Omental fat pad (tissue), 4 donors: Measurements from ENCODE around the gene PTGER3. TPM values are rescaled to one million over a fixed set of nuclear protein-coding genes. Genes with fewer than 3 reads are reported as not detected.

Experiments
- ATAC-seq: fragments of 150-250 bp; one replicate; pipeline ENCODE4 v1.9.1; 2016; ENCODE audit warnings: mild to moderate bottlenecking, moderate library complexity; ENCODE audit not compliant: low FRiP score
- DNase-seq: peaks from one replicate; pipeline ENCODE4 v3.0.0-alpha.2; 2019; ENCODE audit warnings: low spot score
- total RNA-seq, 4 donors: library from RNA; depleted of rRNA; stranded (reverse); fragments of >200 nt; gene quantifications; one replicate each; pipeline ENCODE4 v1.1.0, GENCODE V29; 2016
- TF ChIP-seq, protein P1 (sequence below), 3 donors: fragments of 450-650 bp; IDR thresholded peaks; one replicate each; pipeline ENCODE4 v1.5.1; 2016 to 2017; ENCODE audit warnings: antibody characterized with exemption in 3 of 3, mild to moderate bottlenecking in 3 of 3, moderate library complexity in 2 of 3

The PTGER3 gene
- total RNA-seq, 4 donors from 2014 or later: 27.0 to 343 (median 174) TPM

DNA sequence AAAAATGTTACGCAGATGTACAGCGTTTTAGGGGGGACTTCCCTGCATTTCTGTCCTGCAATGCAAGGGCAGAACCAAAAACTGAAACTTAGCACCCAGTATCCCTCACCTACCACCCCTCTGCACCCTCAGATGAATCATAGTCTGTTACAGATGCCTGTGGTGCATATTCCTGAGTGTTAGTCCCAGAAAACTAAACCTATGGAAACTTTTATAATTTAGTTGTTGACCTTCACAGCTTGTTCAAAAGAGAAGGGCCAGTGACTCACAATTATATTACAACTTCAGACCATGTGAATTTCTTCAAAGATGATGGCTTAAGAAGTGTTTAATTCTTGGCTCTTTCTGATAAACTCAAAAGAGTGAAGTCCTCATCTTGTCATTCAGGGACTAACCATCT is 5.8 kb downstream of the PTGER3 start:
- ATAC-seq (no peak), DNase-seq (no peak)
- TF ChIP-seq, protein P1, sequence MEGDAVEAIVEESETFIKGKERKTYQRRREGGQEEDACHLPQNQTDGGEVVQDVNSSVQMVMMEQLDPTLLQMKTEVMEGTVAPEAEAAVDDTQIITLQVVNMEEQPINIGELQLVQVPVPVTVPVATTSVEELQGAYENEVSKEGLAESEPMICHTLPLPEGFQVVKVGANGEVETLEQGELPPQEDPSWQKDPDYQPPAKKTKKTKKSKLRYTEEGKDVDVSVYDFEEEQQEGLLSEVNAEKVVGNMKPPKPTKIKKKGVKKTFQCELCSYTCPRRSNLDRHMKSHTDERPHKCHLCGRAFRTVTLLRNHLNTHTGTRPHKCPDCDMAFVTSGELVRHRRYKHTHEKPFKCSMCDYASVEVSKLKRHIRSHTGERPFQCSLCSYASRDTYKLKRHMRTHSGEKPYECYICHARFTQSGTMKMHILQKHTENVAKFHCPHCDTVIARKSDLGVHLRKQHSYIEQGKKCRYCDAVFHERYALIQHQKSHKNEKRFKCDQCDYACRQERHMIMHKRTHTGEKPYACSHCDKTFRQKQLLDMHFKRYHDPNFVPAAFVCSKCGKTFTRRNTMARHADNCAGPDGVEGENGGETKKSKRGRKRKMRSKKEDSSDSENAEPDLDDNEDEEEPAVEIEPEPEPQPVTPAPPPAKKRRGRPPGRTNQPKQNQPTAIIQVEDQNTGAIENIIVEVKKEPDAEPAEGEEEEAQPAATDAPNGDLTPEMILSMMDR (IDR thresholded peaks at IDR 0.05): no peak

- no peak for ATAC-seq
- TF ChIP-seq, protein P1 (IDR thresholded peaks at IDR 0.05): no peak
- no peak for DNase-seq
Measured at GRCh38 chr1:71039661-71040262, 7.9 kb downstream of the PTGER3 start.

DNA sequence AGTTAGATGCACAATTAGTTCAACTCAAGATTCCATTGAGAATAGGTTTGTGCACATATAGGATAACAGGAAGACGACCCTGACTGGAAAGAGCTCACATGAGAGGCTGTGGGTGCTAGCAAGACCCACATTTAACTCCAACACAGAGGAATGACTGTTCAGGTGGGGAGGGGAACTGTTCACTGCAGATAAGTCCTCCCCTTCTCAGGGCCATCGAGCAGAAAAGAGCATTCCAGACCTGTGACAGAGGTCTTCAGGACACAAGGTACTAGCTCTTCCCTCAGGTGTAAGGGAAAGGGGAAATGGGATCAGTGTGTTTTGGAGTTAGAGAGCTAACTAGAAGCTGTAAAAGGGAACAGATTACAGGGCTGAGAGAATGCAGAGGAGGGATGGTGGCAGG is 8.7 kb downstream of the PTGER3 start:
- ATAC-seq (no peak), DNase-seq (no peak)
- TF ChIP-seq, protein P1 (IDR thresholded peaks at IDR 0.05): no peak

DNA sequence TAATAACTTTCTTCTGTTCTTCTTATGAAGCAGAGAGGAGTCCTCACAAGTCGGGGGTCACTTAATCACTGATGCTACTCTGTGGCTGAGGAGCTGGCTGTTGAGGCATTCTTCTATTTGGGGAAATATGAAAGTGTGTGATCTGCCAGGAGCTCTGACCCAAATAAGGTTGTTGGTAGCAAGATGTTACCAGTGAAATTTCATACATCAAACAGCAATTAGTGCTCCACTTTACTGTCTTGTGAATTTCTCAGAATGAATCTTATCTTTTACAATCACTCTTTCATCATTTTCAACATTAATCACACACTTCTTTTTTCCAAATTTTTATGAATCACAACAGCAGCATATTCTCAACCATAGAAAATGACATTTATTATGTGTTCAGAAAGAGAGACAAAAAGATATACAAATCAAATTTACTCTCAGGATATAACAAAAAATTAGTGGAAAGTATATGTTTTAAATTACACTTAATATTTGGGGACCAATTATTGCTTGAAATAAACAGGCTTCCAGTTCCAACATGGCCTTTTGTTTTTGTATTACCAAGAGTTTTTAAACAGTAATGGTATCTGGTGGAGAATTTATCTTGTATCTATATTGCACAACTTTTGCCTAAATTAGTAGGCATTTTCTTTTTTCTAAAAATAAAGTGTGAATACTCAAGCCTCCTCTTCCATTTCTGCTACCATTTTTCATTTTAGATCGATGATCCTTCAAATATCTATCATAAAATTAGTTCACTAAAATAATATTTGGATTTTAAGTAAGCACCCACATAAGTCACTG is 9.6 kb downstream of the PTGER3 start:
- no peak for DNase-seq
- TF ChIP-seq, protein P1 (IDR thresholded peaks at IDR 0.05): no peak
- ATAC-seq: no peak

DNA sequence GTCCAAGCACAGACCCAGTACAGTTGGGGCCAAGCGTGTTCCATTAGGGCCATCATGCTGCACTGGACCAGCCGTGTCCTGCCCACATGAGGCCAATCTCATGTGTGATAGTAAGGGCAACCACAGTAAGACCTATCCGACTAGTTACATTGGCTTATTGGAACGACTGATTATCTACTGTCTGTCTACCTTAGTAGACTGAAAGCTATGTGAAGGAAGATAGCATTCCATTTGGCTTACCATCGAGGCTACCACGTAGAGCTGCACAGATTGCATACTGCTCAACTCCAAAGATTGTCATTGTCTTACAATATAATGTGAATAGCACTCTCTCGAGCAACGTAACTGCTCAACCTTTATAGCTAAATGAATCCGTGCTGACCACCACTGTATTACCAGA is 10.6 kb downstream of the PTGER3 start:
- DNase-seq: no peak
- ATAC-seq: no peak
- TF ChIP-seq, protein P1 (IDR thresholded peaks at IDR 0.05): no peak

GRCh38 chr1:71033136-71033535 is 14.5 kb downstream of the PTGER3 start:
- no peak for ATAC-seq
- TF ChIP-seq, protein P1 (IDR thresholded peaks at IDR 0.05): no peak
- DNase-seq: no peak

GRCh38 chr1:71031426-71031825 is 16.2 kb downstream of the PTGER3 start:
- DNase-seq (no peak), ATAC-seq (no peak)
- TF ChIP-seq, protein P1 (IDR thresholded peaks at IDR 0.05): no peak
